Kasumi-1 (cell line): ENCODE measurements around the gene CES2.

Source experiments
- DNase-seq, 2 experiments: peaks; one replicate each; lab custom pipeline; 2025; lab: John Stamatoyannopoulos, UW

The CES2 gene

DNA sequence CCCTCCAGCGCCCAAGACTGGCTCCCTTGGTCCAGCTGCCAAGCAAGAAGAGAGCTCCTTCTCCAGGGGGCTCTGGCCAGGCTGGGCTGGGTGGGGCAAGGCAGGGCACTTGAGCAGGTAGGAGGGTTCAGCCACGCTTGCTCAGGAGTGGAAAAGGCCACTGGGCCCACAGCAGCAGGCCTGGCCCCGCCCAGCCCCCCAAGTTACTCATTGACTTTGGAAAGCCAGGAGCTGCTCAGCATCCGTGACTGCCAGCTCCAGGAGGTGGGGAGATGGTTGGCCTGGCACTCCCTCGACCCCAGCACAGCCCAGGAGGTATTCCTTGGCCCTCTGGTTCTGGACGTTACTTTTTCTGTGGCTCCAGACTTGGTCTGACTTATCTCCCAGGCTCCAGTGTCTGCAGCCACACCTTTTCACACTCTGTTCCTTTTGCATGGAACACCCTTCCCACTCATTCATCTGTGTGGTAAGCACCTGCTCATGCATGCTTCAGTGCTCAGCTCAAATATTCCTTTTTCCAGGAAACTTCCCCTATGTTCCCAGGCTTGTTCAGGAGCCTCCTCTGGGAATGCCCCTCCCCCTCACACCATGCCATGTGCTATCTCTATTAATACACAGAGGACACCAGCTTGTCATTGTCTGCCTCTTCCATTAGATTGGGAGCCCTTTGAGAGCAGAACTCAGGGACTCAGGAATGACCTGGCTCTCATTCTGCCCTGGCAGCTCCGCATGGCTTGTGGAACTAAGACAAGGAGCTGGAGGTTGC lies 16.3 kb upstream of the CES2 start, which contains the start of gene CDH16:
TSS of gene CDH16 (minus strand) at position 83 of the 766 bp plus-strand sequence. CDS start 820 bp downstream, outside the sequence.
- DNase-seq = no peak

DNA sequence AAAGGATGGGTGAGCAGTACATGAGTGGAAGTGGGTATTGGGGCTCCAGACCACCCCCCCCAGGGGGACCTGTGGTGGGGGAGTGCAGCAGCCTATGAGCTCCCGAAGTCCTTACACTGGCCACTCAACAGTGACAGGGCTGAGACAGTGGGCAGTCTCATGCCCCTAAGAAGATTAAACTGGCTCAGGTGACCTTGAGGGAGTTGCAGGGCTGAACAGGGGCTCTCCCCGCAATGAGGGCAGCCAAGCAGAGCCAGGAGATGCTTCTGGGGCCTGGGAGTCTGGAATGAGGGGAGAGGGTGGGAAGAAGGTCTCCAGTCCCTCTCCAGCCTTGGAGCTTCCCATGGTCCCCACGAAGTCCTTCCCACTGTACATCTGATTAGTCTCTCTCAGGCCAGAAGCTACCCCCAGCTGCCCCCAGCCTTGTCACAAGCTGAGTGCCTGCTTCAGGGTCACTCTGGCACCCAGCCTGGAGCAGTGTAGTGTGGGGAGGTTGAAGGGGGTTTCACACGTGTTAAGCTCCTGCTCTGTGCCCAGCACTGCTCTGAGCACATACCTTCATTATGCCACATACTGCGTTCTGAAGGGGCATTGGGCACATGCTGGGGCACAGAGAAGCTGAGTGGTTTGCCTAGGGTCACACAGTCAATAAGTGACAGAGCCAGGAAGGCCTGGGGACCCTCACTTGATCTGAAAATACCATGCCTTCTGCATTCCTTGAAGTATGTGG lies 15.6 kb upstream of the CES2 start:
- no peak for DNase-seq

DNA sequence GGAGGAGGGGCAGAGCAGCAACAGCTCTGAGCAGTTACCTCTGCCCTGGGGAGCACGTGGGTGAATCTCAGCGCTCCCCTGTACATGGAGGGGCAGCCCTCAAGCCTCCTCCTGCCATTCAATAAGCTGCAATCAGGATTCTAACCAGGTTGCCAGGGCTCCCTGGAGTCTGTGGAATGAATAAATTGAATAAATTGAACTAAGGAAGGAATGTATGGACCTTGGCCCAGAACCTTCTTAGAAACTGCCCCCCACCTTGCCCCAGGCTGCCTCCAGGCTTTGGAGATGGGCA lies 15.1 kb upstream of the CES2 start:
- DNase-seq = no peak

DNA sequence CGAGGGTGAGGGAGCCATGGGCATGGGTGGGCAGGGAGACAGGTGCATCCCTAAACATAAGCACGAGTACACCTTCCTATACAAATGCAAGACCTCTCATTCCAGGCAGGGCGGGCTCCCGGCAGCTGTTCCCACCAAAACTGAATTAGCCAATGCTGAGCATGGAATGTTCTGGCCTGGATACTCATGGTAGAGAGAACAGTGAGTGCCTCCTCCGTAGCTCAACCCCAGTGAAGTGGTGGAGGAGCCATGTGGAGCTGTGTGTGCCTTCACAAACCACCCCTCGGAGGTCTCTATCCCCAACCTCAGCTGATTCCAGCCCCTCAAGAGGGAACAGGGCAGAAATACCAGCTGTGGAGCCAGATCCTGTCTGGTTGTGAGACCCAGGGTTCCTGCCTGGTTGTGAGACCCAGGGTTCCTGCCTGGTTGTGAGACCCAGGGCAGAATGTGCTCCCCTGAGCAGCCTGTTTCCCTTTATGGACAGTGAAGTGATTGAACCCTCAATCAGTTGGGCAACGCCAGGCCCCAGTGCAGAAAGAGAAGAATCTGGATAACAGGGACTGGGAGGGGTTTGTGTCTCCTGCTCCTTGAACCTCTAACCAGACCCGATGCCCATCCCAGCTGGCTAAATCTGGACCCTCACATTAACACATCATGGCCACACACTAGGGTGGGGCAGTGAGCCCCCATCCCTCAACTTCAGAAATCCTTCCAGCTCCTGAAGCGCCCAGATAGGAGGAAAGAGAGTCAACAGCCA lies 14.2 kb upstream of the CES2 start:
- no peak for DNase-seq

DNA sequence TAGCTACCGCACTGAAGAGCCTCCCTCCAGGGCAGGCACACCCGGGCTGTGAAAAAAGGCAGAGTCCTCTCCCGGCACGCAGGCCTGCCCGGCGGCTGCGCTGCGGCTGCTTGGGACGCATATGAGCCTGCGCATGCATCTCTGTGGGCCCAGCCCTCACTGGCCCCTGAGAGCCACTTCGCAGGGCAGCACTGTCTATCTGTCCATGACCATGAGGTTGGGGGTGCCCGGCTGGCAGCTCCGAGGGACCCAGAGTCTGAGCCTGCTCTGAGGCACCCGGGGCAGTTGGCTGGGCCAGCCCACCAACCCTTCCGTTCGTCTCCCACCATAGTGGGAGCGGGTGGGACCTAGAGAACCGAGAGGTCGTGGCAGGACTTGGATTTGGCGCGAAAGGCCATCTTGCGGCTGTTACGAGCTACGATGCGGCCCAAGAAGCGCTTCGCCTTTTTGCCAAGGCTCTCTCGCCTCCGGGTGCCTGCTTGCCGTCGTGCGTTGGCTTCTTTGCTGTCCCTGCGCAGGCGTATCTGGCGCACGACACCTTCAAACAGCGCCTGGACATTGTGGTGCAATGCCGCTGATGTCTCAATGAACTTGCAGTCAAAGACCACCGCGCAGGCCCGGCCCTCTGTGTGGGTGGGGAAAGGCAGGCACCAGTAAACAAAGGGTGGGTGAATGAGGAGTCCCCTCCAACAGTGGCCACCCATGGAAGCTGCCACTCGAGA lies 13.4 kb upstream of the CES2 start:
- no peak for DNase-seq

DNA sequence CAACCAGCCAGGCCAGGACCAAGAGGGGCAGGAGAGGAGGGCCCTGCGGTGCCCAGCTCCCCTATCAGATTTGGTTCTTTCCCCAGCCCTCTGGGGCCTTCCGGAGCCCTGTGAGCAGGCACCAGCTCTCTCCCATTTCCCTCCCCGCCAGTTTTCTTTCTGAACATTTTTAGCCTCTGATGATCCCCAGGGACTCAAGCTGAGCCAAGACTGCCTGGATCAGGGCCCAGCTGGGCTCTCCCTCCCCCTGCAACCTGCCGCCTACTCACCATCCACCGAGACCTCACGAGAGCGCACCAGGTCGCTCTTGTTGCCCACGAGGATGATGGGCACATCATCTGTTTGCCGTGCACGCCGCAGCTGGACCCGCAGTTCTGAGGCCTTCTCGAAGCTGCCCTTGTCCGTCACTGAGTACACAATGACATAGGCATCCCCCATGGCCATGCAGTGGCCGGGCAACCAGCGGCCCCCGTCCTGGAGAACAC lies 12.0 kb upstream of the CES2 start:
- DNase-seq = no peak

DNA sequence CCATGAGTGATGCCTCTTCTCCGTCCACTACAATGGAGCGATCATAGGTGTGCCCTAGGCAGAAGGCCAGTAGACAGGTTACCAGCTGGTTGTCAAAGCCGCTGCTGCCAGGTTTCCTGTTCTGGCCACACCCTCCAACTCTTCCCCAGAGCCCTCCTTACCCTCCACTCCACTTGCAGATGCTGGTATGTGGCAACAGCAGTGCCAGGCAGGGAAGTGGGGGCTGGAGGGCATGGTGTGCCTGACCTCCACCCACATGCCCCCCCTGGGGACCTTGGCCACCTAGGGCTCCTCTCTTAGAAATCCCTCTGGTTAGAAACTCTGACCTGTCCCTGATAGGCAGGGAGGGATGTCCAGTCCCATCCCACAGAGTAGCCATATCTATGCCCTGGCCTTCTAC lies 11.4 kb upstream of the CES2 start:
- DNase-seq = no peak

DNA sequence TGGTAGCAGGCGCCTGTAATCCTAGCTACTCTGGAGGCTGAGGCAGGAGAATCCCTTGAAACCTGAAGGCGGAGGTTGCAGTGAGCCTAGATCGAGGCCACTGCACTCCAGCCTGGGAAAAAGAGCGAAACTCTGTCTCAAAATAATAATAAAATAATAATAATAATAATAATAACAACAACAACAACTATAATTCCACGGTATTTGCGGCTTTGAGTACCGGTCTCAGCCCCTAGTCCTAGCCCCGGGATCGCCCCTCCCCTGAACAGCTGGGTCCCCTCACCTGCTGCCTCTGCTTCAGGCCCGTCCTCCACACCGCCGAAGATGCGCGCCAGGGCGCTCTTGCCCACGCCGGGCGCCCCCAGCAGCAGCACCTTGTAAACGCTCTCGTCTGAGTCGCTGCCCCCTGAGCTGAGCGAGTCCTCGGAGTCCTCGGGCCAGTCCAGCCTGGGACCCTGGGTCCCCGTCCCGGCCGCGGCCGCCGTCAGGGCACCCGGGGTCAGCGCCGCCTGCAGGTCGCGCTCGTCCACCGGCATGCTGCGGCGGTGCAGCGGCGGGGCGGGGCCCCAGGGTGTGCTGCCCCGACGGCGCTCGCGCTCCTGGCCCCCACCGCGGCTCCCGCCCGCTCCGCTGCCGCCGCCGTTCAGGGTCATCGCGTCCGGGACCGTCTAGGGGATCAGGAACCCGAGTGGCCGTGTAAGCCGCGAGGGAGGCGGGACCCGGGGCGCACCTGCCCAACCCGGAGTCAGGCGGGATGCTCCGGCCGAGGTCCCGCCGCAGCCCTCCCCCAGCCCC lies 10.6 kb upstream of the CES2 start:
- no peak for DNase-seq

DNA sequence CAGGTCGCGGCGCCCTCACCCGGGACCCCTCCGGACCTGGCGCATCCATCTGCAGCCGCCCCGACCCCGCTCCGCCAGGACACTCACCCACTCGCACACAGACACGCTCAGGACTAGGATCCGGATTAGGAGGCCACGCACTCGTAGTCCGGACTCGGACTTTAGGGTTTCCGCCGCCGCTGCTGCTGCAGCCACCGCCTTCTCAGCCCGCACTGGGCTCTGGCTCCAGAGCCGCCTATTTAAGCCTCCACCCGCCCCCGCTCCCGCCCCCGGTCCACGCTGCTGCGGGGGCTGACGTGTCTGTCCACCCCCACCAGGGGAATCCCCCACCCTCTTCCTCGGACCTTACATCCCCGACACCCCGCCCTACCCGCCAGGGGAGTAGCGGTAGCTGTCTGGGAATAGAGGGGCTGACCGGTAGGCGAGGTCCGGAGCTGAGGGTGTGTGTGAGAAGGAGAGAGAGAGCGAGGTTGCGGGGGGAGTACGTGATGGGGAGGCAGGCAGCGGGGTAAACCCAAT lies 9.9 kb upstream of the CES2 start, which contains the start of gene RRAD:
TSS of gene RRAD (minus strand) at position 214 of the 519 bp plus-strand sequence. CDS start 356 bp downstream, outside the sequence.
- no peak for DNase-seq

DNA sequence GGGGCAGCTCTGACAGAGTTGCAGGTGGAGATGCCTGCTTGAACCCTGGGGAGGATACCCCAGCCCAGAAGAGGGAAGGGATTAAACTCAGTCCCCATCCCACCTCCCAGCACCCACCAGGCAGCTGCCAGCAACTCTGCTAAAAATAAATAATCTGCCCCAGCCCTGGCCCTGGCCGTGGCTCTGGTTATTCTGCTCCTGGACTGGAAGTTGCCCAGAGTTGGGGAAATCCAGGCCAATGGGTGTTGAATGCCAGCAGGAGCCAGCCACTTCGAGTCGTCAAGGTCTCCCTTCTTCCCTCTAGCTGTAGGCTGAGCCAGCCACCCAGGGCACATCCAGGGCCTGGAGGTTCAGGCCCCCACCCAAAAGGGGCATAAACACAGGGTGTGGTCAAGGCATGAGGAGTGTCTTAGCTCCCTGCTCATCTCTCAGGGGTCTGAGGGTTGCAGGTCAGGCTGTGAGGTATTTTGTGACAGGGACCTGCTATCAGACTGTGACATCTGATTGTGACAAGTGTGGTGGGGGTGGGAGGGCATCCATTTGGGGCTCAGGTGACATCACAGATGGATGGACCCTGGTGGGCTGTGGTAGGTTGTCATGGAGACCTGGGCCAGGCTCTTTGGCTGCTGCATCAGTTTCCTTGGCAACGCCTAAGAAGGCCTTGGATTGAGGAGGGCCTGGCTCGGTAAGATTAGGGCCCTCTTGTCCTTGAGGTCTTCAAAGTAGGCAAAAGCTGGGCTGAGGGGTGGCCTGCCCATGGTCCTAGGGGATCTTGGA lies 9.0 kb upstream of the CES2 start:
- DNase-seq = no peak

DNA sequence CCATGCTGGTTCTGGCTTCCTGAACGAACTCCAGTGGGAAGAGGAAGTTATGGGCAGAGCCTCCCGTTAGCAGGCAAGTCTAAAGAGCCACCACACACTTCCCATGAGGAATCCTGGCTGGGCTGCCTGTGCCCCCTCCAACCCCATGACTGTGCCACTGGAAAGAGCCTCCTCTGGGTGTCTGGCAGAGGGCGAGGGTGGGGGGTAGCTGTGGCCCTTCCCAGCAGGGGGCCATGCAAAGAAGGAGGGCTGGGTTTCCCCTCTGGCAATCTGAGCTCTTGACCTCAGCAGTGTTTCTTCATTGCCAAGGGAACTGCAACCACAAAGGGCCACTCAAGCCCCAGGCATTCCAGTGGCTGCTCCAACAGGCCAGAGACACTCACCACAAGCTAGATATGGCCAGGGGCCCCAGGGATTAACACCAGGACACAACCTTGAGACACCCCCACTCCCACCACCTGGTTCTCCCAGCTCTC lies 8.3 kb upstream of the CES2 start:
- DNase-seq = no peak

DNA sequence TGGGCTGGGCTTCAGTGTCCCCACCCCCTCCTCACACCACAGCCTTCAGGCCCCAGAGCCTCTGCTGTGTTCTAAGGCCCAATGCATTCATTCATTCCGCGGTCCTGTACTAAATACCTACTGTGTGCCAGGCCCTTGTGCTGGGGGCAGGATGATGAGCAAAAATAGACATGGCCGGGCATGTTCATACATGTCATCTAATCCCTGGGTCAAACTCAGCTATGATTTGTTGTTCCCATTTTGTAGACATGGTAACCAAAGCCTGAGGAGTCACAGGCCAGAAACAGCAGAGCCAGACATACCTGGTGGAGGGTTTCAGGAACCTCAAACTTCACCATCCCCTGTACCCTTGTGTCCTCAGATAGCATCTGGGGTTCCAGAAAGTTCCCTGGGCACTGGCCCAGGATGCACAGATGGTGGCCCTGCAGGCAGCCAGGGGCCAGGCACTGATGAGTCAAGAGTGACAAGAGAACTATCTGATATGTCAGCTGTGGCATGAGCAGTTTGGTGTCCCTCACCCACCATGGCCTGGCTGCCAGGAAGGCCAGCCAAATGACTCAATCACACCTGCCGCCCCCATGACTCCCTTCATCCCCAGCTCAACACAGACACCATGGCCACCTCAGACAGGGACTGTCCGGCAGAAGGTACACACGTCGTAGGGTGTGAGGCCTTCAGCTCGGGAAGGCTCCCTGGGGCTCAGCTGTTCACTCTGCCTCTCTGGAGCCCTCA lies 7.2 kb upstream of the CES2 start:
- DNase-seq = no peak

DNA sequence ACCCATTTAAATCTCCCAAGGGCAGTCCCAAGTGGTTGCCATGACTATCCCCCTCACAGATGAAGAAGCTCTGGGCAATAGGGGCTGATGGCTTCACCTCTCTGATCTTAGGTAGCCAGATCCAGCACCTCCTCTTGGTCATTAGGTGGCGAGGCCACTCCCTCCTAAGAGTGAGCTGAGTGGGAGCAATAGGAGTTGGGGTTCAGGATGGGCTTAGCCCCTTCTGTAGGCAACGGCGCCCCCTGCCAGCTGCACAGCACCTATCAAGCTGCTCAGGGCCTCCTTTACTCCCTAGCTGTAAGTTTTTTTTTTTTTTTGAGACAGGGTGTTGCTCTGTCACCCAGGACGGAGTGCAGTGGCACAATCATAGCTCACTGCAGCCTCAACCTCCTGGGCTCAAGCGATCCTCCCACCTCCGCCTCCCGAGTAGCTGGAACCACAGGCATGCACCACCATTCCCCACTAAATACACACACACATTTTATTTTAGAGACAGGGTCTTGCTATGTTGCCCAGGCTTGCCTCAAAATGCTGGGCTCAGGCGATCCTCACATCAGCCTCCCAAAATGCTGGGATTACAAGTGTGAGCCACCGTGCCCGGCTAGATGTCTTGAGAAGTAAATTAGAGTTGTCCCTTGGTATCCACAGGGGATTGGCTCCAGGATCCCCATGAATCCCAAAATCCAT lies 6.5 kb upstream of the CES2 start:
- peak; percentile 19 to 24 for DNase-seq

DNA sequence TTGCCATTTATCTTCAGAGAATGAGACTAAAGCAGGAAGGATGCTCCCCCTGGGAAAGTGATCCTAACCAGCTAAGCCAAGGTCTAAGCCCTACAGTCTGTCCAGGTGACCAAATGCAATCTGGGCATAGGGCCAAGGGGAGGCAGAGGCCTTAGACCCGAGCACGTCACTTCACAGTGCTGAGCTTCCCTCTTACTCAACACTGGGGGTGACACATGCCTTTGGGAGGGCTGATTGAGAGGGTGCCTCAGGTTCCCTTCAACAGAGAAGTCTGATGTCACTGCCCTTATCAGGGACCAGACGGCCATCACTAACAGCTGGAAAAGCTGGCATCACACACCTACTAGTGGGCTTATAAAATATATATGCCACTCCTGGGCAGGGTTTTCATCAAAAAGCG lies 5.1 kb upstream of the CES2 start:
- no peak for DNase-seq

DNA sequence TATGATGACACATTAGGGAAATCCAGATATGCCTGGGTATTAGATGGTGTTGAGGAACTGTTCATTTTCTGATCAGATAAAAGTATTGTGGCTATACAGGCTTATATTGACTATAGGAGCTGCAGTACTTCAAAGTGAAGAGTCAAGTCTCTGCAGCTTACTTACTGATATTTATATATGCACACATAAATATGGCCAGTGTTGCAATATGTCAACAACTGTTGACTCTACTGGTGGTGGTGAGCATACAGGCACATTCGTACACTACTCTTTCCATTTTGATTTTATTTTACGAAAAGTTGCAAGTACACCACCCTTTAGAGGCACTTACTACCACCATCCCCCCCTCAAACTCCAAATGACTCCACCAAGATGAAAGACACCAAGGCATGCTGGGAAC lies 3.7 kb upstream of the CES2 start:
- no peak for DNase-seq

DNA sequence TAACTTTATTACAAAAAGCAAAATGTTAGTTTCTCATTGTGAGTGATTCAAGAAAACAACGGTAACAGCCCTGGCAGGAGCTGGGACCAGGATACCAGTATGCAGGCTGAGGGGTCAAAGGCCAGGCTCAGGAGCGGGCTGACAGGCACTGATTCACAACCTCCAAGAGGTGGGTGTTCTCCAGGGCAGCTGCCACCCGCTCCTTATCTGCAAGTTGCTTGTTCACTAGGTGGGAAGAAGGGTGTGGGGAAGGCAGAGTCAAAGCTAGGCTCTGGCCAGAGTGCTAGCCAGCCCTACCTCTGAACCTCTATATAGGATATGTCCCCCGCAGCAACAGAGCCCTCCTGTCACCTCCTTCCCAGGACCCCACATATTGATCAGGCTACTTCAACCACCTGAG lies 3.2 kb upstream of the CES2 start:
- DNase-seq = no peak

DNA sequence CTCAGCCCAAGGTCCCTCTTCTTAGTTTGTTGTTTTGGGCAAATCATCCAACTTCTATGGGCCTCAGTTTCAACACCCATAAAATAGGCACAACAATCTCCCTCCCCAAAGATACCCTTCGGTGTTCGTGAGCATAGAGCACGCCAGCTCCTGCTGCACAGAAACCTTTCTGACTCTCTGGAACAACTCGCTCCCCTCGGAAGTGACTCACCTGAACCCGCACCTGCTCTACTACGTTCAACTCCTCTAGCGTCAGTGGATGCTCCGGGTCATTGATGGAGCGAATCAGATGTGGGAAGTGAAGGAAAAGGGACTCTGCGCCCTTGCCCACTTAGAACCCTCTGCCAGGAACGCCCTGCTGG lies 1.6 kb upstream of the CES2 start:
- DNase-seq = no peak

DNA sequence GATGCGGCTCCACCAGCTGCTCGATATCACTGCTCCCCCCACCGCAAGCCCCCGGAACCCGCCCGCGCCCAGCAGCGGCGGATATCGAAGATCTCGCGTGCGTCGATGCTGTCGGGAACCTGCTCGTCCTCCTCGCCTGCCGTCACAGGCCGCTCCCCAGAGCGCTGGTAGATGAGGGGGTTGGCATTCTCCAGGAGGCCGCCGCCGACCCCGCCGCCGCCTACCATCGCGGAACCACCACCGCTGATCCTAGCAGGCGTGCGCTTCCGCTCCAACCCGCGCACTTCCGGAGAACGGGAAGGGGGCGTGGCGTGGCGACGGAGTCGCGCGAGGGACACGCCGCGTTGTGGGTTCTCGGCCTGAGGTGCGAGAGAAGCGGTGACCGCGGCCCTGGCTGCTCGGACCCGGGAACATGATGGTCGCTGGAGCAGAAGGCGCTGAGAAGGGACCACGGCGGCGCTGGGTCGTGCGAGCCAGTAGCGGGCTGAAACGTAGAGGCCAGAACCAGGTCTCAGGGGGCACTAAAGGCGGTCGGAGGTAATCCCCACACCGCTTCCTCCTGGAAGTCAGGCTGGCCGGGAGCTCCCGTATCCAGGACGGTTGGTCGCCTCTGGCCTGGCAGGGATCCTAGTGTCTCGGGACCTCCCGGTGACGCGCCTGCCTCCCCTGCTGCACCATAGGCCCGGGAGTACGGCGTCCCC lies 1.0 kb upstream of the CES2 start, which contains the start of gene CIAO2B:
TSS of gene CIAO2B (minus strand) at position 265 of the 701 bp plus-strand sequence. CDS start at position 227, 38 bp downstream.
- DNase-seq = peak; percentile 63 to 64
